HG03520 (cell line): ENCODE results near the gene ZDHHC1.

Experiments used
- ATAC-seq: cut with Tn5 transposase; IDR thresholded peaks from one replicate; pipeline ENCODE4 v1.9.1; 2021; ENCODE audit warnings: mild to moderate bottlenecking, moderate library complexity; ENCODE audit not compliant: unreplicated experiment

ZDHHC1 gene

GRCh38 chr16:67413978-67414911, 2.0 kb downstream of the ZDHHC1 start:
- no peak for ATAC-seq

- ATAC-seq: no peak
Measured at GRCh38 chr16:67412294-67412693, 4.0 kb downstream of the ZDHHC1 start.

GRCh38 chr16:67411339-67411738, 4.9 kb downstream of the ZDHHC1 start:
- no peak for ATAC-seq

- ATAC-seq: no peak
Measured at GRCh38 chr16:67409631-67410030, 6.6 kb downstream of the ZDHHC1 start.

- no peak for ATAC-seq
Measured at GRCh38 chr16:67407788-67408452, 8.4 kb downstream of the ZDHHC1 start.

GRCh38 chr16:67407176-67407787, 9.0 kb downstream of the ZDHHC1 start:
- ATAC-seq: no peak

GRCh38 chr16:67406111-67406971, 9.9 kb downstream of the ZDHHC1 start:
- no peak for ATAC-seq

- ATAC-seq: no peak
Measured at GRCh38 chr16:67405336-67405735, 10.9 kb downstream of the ZDHHC1 start.

- no peak for ATAC-seq
Measured at GRCh38 chr16:67404740-67405226, 11.5 kb downstream of the ZDHHC1 start.

GRCh38 chr16:67403976-67404555, 12.2 kb downstream of the ZDHHC1 start:
- ATAC-seq: no peak

GRCh38 chr16:67400901-67401300, 15.4 kb downstream of the ZDHHC1 start:
- ATAC-seq: no peak

- no peak for ATAC-seq
Measured at GRCh38 chr16:67399749-67400704, 16.2 kb downstream of the ZDHHC1 start.

GRCh38 chr16:67399218-67399733, 17.0 kb downstream of the ZDHHC1 start:
- ATAC-seq: no peak

- no peak for ATAC-seq
Measured at GRCh38 chr16:67398546-67399217, 17.6 kb downstream of the ZDHHC1 start.

- ATAC-seq: no peak
Measured at GRCh38 chr16:67397812-67398545, 18.3 kb downstream of the ZDHHC1 start.

GRCh38 chr16:67397036-67397801, 19.1 kb downstream of the ZDHHC1 start:
- no peak for ATAC-seq
